HCT116 (cell line): Measurements from ENCODE around the gene PTTG1IP. TPM values are rescaled to one million over a fixed set of nuclear protein-coding genes. Genes with fewer than 3 reads are reported as not detected.

ENCODE experiments used
- ATAC-seq: fragments of 200-7000 bp; cut with Tn5 transposase; 2 replicates; pipeline ENCODE4 v1.9.1; 2020; ENCODE audit warnings: mild to moderate bottlenecking, moderate library complexity
- BruUV-seq: library from RNA; stranded (reverse); fragments of 400-500 nt; replicated peaks from 2 replicates; lab custom pipeline; 2021; lab: Mats Ljungman, UMichigan
- CTCF ChIA-PET: fragments of 300-600 bp; sonication (Branson Sonifier 250); formaldehyde crosslinking; loops from one replicate; lab custom pipeline; 2021; ENCODE audit warnings: antibody characterized with exemption; lab: Charles Lee
- POLR2A ChIA-PET: fragments of 300-600, 350-600 bp; sonication (Branson Sonifier 250); formaldehyde crosslinking; loops from one replicate; lab custom pipeline; 2021; ENCODE audit warnings: antibody characterized with exemption; lab: Charles Lee
- RAD21 ChIA-PET, 2 experiments: fragments of 300-600 bp; sonication (Branson Sonifier 250); formaldehyde crosslinking; loops; one replicate each; lab custom pipeline; 2023; ENCODE audit warnings: low total read pairs in 2 of 2; ENCODE audit not compliant: uncharacterized antibody in 2 of 2, unreplicated experiment in 2 of 2, low non-redundant PET in 1 of 2; lab: Charles Lee
- DNase-seq: peaks from one replicate; pipeline ENCODE4 v3.0.0-alpha.2; 2010; ENCODE audit warnings: low read depth, low spot score
- H2AFZ ChIP-seq: fragments of 200-600 bp; shearing (Covaris generic), sonication (generic); 2 replicates; pipeline ENCODE4 v1.6.1; 2017; ENCODE audit warnings: low read depth, mixed run types, mixed read lengths, antibody characterized with exemption, low read length; ENCODE audit not compliant: poor library complexity, severe bottlenecking
- H3K27ac ChIP-seq: 2 replicates; pipeline ENCODE4 v1.5.1; 2012; ENCODE audit warnings: low read depth, low read length
- H3K27me3 ChIP-seq: fragments of 200-600 bp; sonication (generic); 2 replicates; pipeline ENCODE4 v1.6.1; 2016; ENCODE audit warnings: mixed run types, low read length, mixed read lengths; ENCODE audit not compliant: insufficient read depth
- H3K36me3 ChIP-seq, 2 experiments: fragments of 200-500 bp in 1 of 2; fragments of 200-600 bp in 1 of 2; sonication (Bioruptor generic) in 1 of 2; sonication (generic) in 1 of 2; 2 replicates each; pipeline versions ENCODE4 v1.5.1 to v1.6.1; 2014 to 2016; ENCODE audit warnings: low read length in 2 of 2, inconsistent platforms in 1 of 2, mixed read lengths in 1 of 2, mixed run types in 1 of 2; ENCODE audit not compliant: insufficient read depth in 2 of 2, control insufficient read depth in 1 of 2
- H3K4me1 ChIP-seq, 2 experiments: fragments of 200-600 bp in 1 of 2; sonication (generic) in 1 of 2; 2 replicates each; pipeline versions ENCODE4 v1.5.1 to v1.6.1; 2012 to 2017; ENCODE audit warnings: low read length in 2 of 2, inconsistent platforms in 1 of 2, mild to moderate bottlenecking in 1 of 2, mixed read lengths in 1 of 2, mixed run types in 1 of 2, moderate library complexity in 1 of 2; ENCODE audit not compliant: insufficient read depth in 2 of 2, control insufficient read depth in 1 of 2
- H3K4me2 ChIP-seq: fragments of 200-600 bp; sonication (generic); 2 replicates; pipeline ENCODE4 v1.6.1; 2017; ENCODE audit warnings: mixed run types, low read length, mixed read lengths
- H3K4me3 ChIP-seq, 2 experiments: fragments of 200-600 bp in 1 of 2; sonication (generic) in 1 of 2; replicated peaks in 1 of 2; 2 replicates each; pipeline ENCODE4 v1.5.1; 2011 to 2016; ENCODE audit warnings: low read length in 2 of 2, control low read depth in 1 of 2, low read depth in 1 of 2, mild to moderate bottlenecking in 1 of 2, mixed read lengths in 1 of 2, mixed run types in 1 of 2
- H3K79me2 ChIP-seq: fragments of 200-600 bp; sonication (generic); 2 replicates; pipeline ENCODE4 v1.6.1; 2017; ENCODE audit warnings: mild to moderate bottlenecking, mixed run types, low read length, moderate library complexity, mixed read lengths; ENCODE audit not compliant: insufficient read depth
- H3K9ac ChIP-seq: fragments of 200-600 bp; sonication (generic); 2 replicates; pipeline ENCODE4 v1.6.1; 2016; ENCODE audit warnings: low read length, mixed read lengths
- H3K9me2 ChIP-seq: fragments of 200-600 bp; sonication (generic), shearing (Covaris generic); 2 replicates; pipeline ENCODE4 v1.6.1; 2017; ENCODE audit warnings: mixed run types, mild to moderate bottlenecking, moderate library complexity; ENCODE audit not compliant: insufficient read depth
- H3K9me3 ChIP-seq, 2 experiments: fragments of 200-500 bp in 1 of 2; fragments of 200-600 bp in 1 of 2; sonication (Bioruptor generic) in 1 of 2; sonication (generic) in 1 of 2; 2 replicates each; pipeline ENCODE4 v1.6.1; 2014 to 2017; ENCODE audit warnings: low read length in 2 of 2, mixed read lengths in 2 of 2, inconsistent platforms in 1 of 2, low read depth in 1 of 2, mild to moderate bottlenecking in 1 of 2, mixed run types in 1 of 2, moderate library complexity in 1 of 2; ENCODE audit not compliant: control insufficient read depth in 1 of 2, insufficient read depth in 1 of 2
- H4K20me1 ChIP-seq: fragments of 200-600 bp; sonication (generic), shearing (Covaris generic); 2 replicates; pipeline ENCODE4 v1.6.1; 2017; ENCODE audit warnings: mixed run types, mild to moderate bottlenecking, moderate library complexity; ENCODE audit not compliant: insufficient read depth
- CBX3 ChIP-seq: IDR thresholded peaks from 2 replicates; pipeline ENCODE4 v1.6.1; 2012; ENCODE audit warnings: low read depth
- CEBPB ChIP-seq: IDR thresholded peaks from 2 replicates; pipeline ENCODE4 v1.6.1; 2012; ENCODE audit warnings: low read depth
- EZH2 ChIP-seq: fragments of 200-600 bp; sonication (generic); IDR thresholded peaks from 2 replicates; pipeline ENCODE4 v1.6.1; 2017; ENCODE audit warnings: antibody characterized with exemption, mixed run types
- FOSL1 ChIP-seq: IDR thresholded peaks from 2 replicates; pipeline ENCODE4 v1.6.1; 2012; ENCODE audit warnings: low read depth
- JUND ChIP-seq: IDR thresholded peaks from 2 replicates; pipeline ENCODE4 v1.6.1; 2012
- POLR2AphosphoS5 ChIP-seq: IDR thresholded peaks from 2 replicates; pipeline ENCODE4 v1.6.1; 2011; ENCODE audit warnings: mild to moderate bottlenecking, low read depth, low read length, moderate library complexity
- SIN3A ChIP-seq: IDR thresholded peaks from 2 replicates; pipeline ENCODE4 v1.6.1; 2012; ENCODE audit warnings: low read depth
- SP1 ChIP-seq: IDR thresholded peaks from 2 replicates; pipeline ENCODE4 v1.6.1; 2012; ENCODE audit warnings: low read depth
- SRF ChIP-seq: IDR thresholded peaks from 2 replicates; pipeline ENCODE4 v1.6.1; 2012; ENCODE audit warnings: low read depth
- TCF7L2 ChIP-seq: IDR thresholded peaks from 2 replicates; pipeline ENCODE4 v1.7.0; 2011; ENCODE audit warnings: borderline replicate concordance, inconsistent platforms; ENCODE audit not compliant: insufficient read depth, insufficient read length; ENCODE audit errors: extremely low read depth
- ZFX ChIP-seq: fragments of 450-650 bp; IDR thresholded peaks from 2 replicates; pipeline ENCODE4 v1.6.1; 2017
- ZNF274 ChIP-seq: fragments of 200-500 bp; sonication (Bioruptor generic); IDR thresholded peaks from 2 replicates; pipeline ENCODE4 v1.6.1; 2014; ENCODE audit warnings: mild to moderate bottlenecking, low read depth, low read length, inconsistent platforms
- intact Hi-C: fragments of 100-400 bp; cut with micrococcal nuclease; formaldehyde crosslinking; loops from 2 replicates; pipeline ENCODE4 v1.10.0; 2022
- total RNA-seq: library from RNA; stranded (reverse); gene quantifications from one replicate; pipeline ENCODE4 v1.2.1, GENCODE V29; 2021; ENCODE audit not compliant: unreplicated experiment
- TF ChIP-seq, protein P1 (sequence below): IDR thresholded peaks from 2 replicates; pipeline ENCODE4 v1.6.1; 2012
- TF ChIP-seq, protein P2 (sequence below): IDR thresholded peaks from 2 replicates; pipeline ENCODE4 v1.6.1; 2012
- TF ChIP-seq, protein P3 (sequence below): IDR thresholded peaks from 2 replicates; pipeline ENCODE4 v1.6.1; 2012; ENCODE audit warnings: low read depth

Gene PTTG1IP
- total RNA-seq, 1 experiment from 2014 or later, result 83.4 TPM

DNA sequence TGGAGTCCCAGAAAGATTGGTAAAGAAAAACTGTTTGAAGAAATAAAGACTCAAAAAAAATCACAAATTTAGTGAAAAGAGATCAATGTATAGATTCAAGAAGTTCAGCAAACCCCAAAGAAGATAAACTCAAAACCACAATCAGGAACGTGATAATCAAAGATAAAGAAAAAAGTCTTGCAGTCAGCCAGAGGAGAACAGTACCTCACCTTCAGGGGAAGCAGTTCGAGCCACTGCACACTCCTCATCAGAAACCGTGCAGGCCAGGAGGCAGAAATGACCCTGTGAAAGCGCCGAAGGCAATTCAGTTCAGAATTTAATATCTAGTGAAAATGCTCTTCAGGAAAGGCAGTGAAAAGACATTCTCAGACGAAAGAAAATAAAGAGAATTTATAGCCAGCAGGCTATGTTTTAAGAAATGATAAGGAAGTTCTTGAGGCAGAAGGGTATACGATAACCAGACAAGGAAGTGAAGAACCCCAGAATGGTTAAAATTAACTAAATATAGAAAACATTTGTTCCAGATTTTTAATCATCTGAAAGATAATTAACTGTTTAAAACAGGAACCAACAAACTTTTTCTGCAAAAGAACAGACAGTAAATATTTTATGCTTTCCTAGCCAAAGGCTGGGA lies 42.1 kb downstream of the PTTG1IP start:
- ATAC-seq (no peak), DNase-seq (no peak)
- Histone ChIP-seq H3K4me3 (no peak overlapping the region), H2AFZ (no peak overlapping the region), H3K27me3 (no peaks in the 10 kb centered on the region), H3K36me3 (no peaks in the 10 kb centered on the region), H3K4me2 (no peak overlapping the region), H3K9me2 (no peaks in the 10 kb centered on the region), H3K9me3 (peaks cover 20 to 21% of the 10 kb centered on the region in 2 experiments; a peak in 3 of 4 replicates), H3K27ac (no peak overlapping the region), H3K4me1 (no peaks in the 10 kb centered on the region; a peak in 1 of 4 replicates), H3K79me2 (no peaks in the 10 kb centered on the region), H4K20me1 (no peaks in the 10 kb centered on the region), H3K9ac (no peak overlapping the region)
- RAD21 ChIA-PET, result no interaction called here
- POLR2A ChIA-PET, result no interaction called here
- no TSS peak for BruUV-seq
- no peak for TF ChIP-seq EZH2
- no peak for TF ChIP-seq POLR2AphosphoS5
- TF ChIP-seq, protein P1, sequence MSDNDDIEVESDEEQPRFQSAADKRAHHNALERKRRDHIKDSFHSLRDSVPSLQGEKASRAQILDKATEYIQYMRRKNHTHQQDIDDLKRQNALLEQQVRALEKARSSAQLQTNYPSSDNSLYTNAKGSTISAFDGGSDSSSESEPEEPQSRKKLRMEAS, result no peak
- no peak for TF ChIP-seq SP1
- TF ChIP-seq ZFX, result no peak
- TF ChIP-seq JUND, result no peak
- no peak for TF ChIP-seq CEBPB
- no peak for TF ChIP-seq SRF
- TF ChIP-seq FOSL1, result no peak
- TF ChIP-seq, protein P2, sequence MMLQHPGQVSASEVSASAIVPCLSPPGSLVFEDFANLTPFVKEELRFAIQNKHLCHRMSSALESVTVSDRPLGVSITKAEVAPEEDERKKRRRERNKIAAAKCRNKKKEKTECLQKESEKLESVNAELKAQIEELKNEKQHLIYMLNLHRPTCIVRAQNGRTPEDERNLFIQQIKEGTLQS, result no peak
- TF ChIP-seq CBX3, result no peak
- TF ChIP-seq SIN3A, result no peak
- TF ChIP-seq ZNF274, result no peak
- TF ChIP-seq TCF7L2, result no peak
- TF ChIP-seq, protein P3, sequence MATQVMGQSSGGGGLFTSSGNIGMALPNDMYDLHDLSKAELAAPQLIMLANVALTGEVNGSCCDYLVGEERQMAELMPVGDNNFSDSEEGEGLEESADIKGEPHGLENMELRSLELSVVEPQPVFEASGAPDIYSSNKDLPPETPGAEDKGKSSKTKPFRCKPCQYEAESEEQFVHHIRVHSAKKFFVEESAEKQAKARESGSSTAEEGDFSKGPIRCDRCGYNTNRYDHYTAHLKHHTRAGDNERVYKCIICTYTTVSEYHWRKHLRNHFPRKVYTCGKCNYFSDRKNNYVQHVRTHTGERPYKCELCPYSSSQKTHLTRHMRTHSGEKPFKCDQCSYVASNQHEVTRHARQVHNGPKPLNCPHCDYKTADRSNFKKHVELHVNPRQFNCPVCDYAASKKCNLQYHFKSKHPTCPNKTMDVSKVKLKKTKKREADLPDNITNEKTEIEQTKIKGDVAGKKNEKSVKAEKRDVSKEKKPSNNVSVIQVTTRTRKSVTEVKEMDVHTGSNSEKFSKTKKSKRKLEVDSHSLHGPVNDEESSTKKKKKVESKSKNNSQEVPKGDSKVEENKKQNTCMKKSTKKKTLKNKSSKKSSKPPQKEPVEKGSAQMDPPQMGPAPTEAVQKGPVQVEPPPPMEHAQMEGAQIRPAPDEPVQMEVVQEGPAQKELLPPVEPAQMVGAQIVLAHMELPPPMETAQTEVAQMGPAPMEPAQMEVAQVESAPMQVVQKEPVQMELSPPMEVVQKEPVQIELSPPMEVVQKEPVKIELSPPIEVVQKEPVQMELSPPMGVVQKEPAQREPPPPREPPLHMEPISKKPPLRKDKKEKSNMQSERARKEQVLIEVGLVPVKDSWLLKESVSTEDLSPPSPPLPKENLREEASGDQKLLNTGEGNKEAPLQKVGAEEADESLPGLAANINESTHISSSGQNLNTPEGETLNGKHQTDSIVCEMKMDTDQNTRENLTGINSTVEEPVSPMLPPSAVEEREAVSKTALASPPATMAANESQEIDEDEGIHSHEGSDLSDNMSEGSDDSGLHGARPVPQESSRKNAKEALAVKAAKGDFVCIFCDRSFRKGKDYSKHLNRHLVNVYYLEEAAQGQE, result no peak
- intact Hi-C loops, result no loop called here
- CTCF ChIA-PET, result no interaction called here
